ENCODE results near the gene TRIP10. TPM values are rescaled to one million over a fixed set of nuclear protein-coding genes. Genes with fewer than 3 reads are reported as not detected.

TRIP10 gene
- total and polyA plus RNA-seq, 2 of the 13 experiments (the other 11 are each of a cell fraction or from before 2014, with no cell fraction given), result 32.5 to 33.2 TPM

DNA sequence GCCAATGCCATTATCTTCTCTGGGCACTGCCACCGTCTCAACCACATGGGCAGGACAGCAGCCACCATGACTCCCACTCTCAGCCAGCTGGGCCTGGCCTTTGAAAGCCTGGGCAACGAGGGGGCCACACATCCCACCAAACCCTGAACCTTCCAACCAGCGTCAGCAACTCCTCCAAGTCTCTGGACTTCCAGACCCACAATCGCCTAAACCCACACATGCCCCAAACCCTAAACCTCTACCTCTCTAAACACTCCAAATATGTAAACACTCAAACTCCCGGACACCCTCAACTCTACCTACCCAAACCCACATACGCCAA lies 20.0 kb upstream of the TRIP10 start (continued):
- TF ChIP-seq, protein P1, sequence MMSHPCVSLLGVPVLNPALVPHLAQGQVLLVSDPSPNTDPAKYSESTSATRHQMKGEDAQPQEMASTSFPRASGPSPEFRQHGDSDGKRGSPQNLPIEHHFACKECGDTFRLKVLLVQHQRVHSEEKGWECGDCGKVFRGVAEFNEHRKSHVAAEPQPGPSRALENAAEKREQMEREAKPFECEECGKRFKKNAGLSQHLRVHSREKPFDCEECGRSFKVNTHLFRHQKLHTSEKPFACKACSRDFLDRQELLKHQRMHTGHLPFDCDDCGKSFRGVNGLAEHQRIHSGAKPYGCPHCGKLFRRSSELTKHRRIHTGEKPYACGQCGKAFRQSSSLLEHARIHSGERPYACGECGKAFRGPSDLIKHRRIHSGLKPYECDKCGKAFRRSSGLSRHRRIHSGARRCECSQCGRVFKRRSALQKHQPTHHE (CRISPR knock-in tag; IDR thresholded peaks at IDR 0.05; ENCODE audit: borderline replicate concordance), result 0 out of 2 replicates have a peak, but pooled peaks have one; percentile 52
- TF ChIP-seq ZNF878 (CRISPR knock-in tag; IDR thresholded peaks at IDR 0.05) (0 out of 2 replicates have a peak, but pooled peaks have one; percentile 23), MBNL3 (CRISPR knock-in tag; conservative IDR thresholded peaks at IDR 0.05) (no peak), ZNF251 (CRISPR knock-in tag; IDR thresholded peaks at IDR 0.05) (no peak), ATF7 (IDR thresholded peaks at IDR 0.05) (no peak), ATF7 (CRISPR knock-in tag; IDR thresholded peaks at IDR 0.05) (no peak), MIER2 (CRISPR knock-in tag; IDR thresholded peaks at IDR 0.05) (no peak), TMF1 (CRISPR knock-in tag; IDR thresholded peaks at IDR 0.05; ENCODE audit: low read depth) (no peak), CENPX (CRISPR knock-in tag; IDR thresholded peaks at IDR 0.05) (no peak), NFE2L1 (CRISPR knock-in tag; IDR thresholded peaks at IDR 0.05; ENCODE audit: borderline replicate concordance) (no peak), ZFP36L1 (CRISPR knock-in tag; IDR thresholded peaks at IDR 0.05) (0 out of 2 replicates have a peak, but pooled peaks have one; percentile 36), GTF2F1 (IDR thresholded peaks at IDR 0.05; ENCODE audit: low read length) (no peak), GATAD2A (CRISPR knock-in tag; IDR thresholded peaks at IDR 0.05) (no peak), YEATS4 (CRISPR knock-in tag; IDR thresholded peaks at IDR 0.05; ENCODE audit: borderline replicate concordance) (no peak), ZNF451 (CRISPR knock-in tag; IDR thresholded peaks at IDR 0.05) (no peak), RBFOX2 (IDR thresholded peaks at IDR 0.05; ENCODE audit: low read depth, low read length) (peak; percentile 73), MATR3 (CRISPR knock-in tag; IDR thresholded peaks at IDR 0.05) (no peak), MED8 (CRISPR knock-in tag; IDR thresholded peaks at IDR 0.05; ENCODE audit: insufficient replicate concordance) (no peak), SALL2 (CRISPR knock-in tag; IDR thresholded peaks at IDR 0.05) (peak; percentile 69; the same call in 1 of the 2 replicates), KLF15 (CRISPR knock-in tag; IDR thresholded peaks at IDR 0.05; ENCODE audit: borderline replicate concordance) (no peak)
- TF ChIP-seq, protein P2, sequence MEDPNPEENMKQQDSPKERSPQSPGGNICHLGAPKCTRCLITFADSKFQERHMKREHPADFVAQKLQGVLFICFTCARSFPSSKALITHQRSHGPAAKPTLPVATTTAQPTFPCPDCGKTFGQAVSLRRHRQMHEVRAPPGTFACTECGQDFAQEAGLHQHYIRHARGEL (CRISPR knock-in tag; IDR thresholded peaks at IDR 0.05), result no peak
- TF ChIP-seq, protein P3, sequence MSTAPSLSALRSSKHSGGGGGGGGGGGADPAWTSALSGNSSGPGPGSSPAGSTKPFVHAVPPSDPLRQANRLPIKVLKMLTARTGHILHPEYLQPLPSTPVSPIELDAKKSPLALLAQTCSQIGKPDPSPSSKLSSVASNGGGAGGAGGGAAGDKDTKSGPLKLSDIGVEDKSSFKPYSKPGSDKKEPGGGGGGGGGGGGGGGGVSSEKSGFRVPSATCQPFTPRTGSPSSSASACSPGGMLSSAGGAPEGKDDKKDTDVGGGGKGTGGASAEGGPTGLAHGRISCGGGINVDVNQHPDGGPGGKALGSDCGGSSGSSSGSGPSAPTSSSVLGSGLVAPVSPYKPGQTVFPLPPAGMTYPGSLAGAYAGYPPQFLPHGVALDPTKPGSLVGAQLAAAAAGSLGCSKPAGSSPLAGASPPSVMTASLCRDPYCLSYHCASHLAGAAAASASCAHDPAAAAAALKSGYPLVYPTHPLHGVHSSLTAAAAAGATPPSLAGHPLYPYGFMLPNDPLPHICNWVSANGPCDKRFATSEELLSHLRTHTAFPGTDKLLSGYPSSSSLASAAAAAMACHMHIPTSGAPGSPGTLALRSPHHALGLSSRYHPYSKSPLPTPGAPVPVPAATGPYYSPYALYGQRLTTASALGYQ (CRISPR knock-in tag; IDR thresholded peaks at IDR 0.05), result no peak
- TF ChIP-seq, protein P4, sequence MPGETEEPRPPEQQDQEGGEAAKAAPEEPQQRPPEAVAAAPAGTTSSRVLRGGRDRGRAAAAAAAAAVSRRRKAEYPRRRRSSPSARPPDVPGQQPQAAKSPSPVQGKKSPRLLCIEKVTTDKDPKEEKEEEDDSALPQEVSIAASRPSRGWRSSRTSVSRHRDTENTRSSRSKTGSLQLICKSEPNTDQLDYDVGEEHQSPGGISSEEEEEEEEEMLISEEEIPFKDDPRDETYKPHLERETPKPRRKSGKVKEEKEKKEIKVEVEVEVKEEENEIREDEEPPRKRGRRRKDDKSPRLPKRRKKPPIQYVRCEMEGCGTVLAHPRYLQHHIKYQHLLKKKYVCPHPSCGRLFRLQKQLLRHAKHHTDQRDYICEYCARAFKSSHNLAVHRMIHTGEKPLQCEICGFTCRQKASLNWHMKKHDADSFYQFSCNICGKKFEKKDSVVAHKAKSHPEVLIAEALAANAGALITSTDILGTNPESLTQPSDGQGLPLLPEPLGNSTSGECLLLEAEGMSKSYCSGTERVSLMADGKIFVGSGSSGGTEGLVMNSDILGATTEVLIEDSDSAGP (CRISPR knock-in tag; IDR thresholded peaks at IDR 0.05; ENCODE audit: borderline replicate concordance), result 0 out of 2 replicates have a peak, but pooled peaks have one; percentile 57
- TF ChIP-seq, protein P5, sequence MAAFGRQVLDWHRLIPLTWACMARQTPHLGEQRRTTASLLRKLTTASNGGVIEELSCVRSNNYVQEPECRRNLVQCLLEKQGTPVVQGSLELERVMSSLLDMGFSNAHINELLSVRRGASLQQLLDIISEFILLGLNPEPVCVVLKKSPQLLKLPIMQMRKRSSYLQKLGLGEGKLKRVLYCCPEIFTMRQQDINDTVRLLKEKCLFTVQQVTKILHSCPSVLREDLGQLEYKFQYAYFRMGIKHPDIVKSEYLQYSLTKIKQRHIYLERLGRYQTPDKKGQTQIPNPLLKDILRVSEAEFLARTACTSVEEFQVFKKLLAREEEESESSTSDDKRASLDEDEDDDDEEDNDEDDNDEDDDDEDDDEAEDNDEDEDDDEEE (CRISPR knock-in tag; IDR thresholded peaks at IDR 0.05), result no peak
- TF ChIP-seq, protein P6, sequence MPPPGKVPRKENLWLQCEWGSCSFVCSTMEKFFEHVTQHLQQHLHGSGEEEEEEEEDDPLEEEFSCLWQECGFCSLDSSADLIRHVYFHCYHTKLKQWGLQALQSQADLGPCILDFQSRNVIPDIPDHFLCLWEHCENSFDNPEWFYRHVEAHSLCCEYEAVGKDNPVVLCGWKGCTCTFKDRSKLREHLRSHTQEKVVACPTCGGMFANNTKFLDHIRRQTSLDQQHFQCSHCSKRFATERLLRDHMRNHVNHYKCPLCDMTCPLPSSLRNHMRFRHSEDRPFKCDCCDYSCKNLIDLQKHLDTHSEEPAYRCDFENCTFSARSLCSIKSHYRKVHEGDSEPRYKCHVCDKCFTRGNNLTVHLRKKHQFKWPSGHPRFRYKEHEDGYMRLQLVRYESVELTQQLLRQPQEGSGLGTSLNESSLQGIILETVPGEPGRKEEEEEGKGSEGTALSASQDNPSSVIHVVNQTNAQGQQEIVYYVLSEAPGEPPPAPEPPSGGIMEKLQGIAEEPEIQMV (CRISPR knock-in tag; IDR thresholded peaks at IDR 0.05; ENCODE audit: low read depth), result no peak

Measured in HepG2 (cell line).